Heart right ventricle (tissue), 16 donors: Measurements from ENCODE around the gene SLC28A1. TPM values are rescaled to one million over a fixed set of nuclear protein-coding genes. Genes with fewer than 3 reads are reported as not detected.

Experiments used
- ATAC-seq, 8 donors: fragments of 200-7000 bp; cut with Tn5 transposase; one replicate each; pipeline ENCODE4 v1.9.1; 2020; ENCODE audit warnings: mild to moderate bottlenecking in 8 of 8, moderate library complexity in 8 of 8, moderate number of reproducible peaks in 1 of 8
- DNase-seq, 2 donors: peaks; one replicate each; pipeline ENCODE4 v3.0.0-alpha.2; 2020
- H3K27ac ChIP-seq, 10 donors: fragments of 200-600 bp; sonication (generic) in 2 of 10; one replicate each; pipeline versions ENCODE4 v1.5.0 to v1.8.0; 2020 to 2022; ENCODE audit warnings: mild to moderate bottlenecking in 3 of 10
- H3K27me3 ChIP-seq, 7 donors: fragments of 200-600 bp; one replicate each; pipeline ENCODE4 v1.8.0; 2021 to 2022; ENCODE audit warnings: mild to moderate bottlenecking in 2 of 7
- H3K36me3 ChIP-seq, 9 donors: fragments of 200-600 bp; sonication (generic) in 1 of 9; one replicate each; pipeline versions ENCODE4 v1.5.0 to v1.8.0; 2020 to 2022; ENCODE audit warnings: mild to moderate bottlenecking in 2 of 9
- H3K4me1 ChIP-seq, 9 donors: fragments of 200-600 bp; sonication (generic) in 1 of 9; one replicate each; pipeline versions ENCODE4 v1.5.0 to v1.8.0; 2020 to 2022; ENCODE audit warnings: mild to moderate bottlenecking in 4 of 9
- H3K4me3 ChIP-seq, 10 donors: fragments of 200-600 bp; sonication (generic) in 2 of 10; one replicate each; pipeline versions ENCODE4 v1.5.0 to v1.8.0; 2020 to 2022; ENCODE audit warnings: mild to moderate bottlenecking in 7 of 10, moderate library complexity in 2 of 10
- H3K9me3 ChIP-seq, 11 donors: fragments of 200-600 bp in 10 of 11; sonication (generic) in 2 of 11; one replicate each; pipeline versions ENCODE4 v1.5.0 to v1.8.0; 2013 to 2022; ENCODE audit warnings: mild to moderate bottlenecking in 2 of 11, control low read depth in 1 of 11, moderate library complexity in 1 of 11
- CTCF ChIP-seq, 9 donors: fragments of 200-600 bp; sonication (generic) in 2 of 9; IDR thresholded peaks; one replicate each; pipeline versions ENCODE4 v1.5.0 to v1.8.0; 2021 to 2022; ENCODE audit warnings: antibody characterized with exemption in 9 of 9, mild to moderate bottlenecking in 5 of 9, moderate library complexity in 1 of 9
- WGBS, 2 donors: extraction: QIAGEN DNeasy Blood & Tissue Kit; methylation state at CpG; one replicate each; pipeline ENCODE4 v1.1.7; 2013; ENCODE audit warnings: inconsistent platforms in 1 of 2; 5-methylcytosine and 5-hydroxymethylcytosine counted together
- intact Hi-C, 10 donors: fragments of 100-400 bp; cut with DNase I; formaldehyde crosslinking; loops; one replicate each; pipeline versions ENCODE4 v1.11.1 to v1.14.2; 2022
- polyA plus RNA-seq, 2 donors: library from polyadenylated mRNA; stranded (reverse); fragments of 200-250 nt; gene quantifications; one replicate each; pipeline ENCODE4 v1.2.3, GENCODE V29; 2013
- total RNA-seq, 10 donors: library from RNA; stranded (reverse); fragmentation: NEBNext Ultra II Directional in 3 of 10; extraction: Animal tissue kit (Norgen Biotek cat#: 25700) in 3 of 10; gene quantifications; one replicate each; pipeline versions ENCODE4 v1.2.1 to v1.2.4, GENCODE V29; 2021 to 2023
- donor health status: Arrhythmogenic right ventricular cardiomyopathy.
- donor health status: ischemic (EF 13 %, LVEDD 7.1; RV severe dilation, severe dysfunction).
- donor health status: healthy with polysubstance abuse.
- donor health status: DM: no; HTN: yes; CAD: no.
- donor health status: DM: no; HTN: no; CAD: no.
- donor health status: ischemic (EF 25% LVEDD 6.9; RV normal size, moderate dysfunction).
- donor health status: ischemic (EF 25% LVEDD 5.7; RV mildly dilated, moderate dysfunction).
- donor health status: healthy.
- donor health status: DM: yes; HTN: yes; CAD: no.
- donor health status: Ischemic cardiomyopathy.
- donor health status: ischemic (EF 35%, LVEDD 5.7; RV mildly dilated, moderate dysfunction).
- donor health status: nonischemic (EF 11% LVEDD 7.7; RV severe dilation, severe dysfunction).
- donor health status: DM: yes; HTN: yes; CAD: no.
- donor health status: PGD.
- donor health status: ischemic (EF 29% LVEDD 5.4; RV normal size, mild dysfunction).
- donor health status: nonischemic (EF 23%, LVEDD 6.1; RV moderate dilation, normal function).

Gene SLC28A1
- total and polyA plus RNA-seq, 12 donors: 0.07 to 2.2 (median 1.5) TPM

GRCh38 chr15:84886984-84887299 lies 2.5 kb downstream of the SLC28A1 start:
- Histone ChIP-seq H3K27me3 (no peaks in the 10 kb centered on the region), H3K27ac (peak overlapping the region in 5 of 10 donors; percentile 30 to 65 (median 58)), H3K36me3 (no peaks in the 10 kb centered on the region), H3K4me1 (peaks cover 0 to 35% (median 12%) of the 10 kb centered on the region in 9 donors), H3K9me3 (no peaks in the 10 kb centered on the region), H3K4me3 (no peak overlapping the region)
- DNase-seq (no peak), ATAC-seq (no peak)
- WGBS, 2 donors: 66 to 71% methylated on average over 1 of the region's 1 CpG
- intact Hi-C loops: no loop called here
- TF ChIP-seq CTCF (IDR thresholded peaks at IDR 0.05): no peak

DNA sequence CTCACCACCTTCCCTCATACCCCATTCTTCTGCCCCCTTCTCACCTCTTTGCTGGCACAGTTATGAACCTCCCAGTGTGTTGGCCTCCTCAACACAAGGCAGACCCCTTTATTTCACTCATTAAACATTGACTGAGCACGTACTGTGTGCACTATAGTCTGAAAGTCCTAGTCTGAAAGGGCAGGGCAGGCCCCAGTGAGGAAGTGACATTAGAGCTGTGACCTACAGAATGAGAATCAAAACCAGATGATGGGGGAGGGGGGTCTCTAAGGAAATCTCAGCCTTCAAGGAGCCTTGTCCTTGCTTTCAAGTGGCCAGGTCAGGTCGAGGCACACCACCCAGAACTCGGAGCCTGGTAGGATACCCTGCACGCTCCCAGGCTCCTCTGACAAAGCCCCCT lies 3.5 kb downstream of the SLC28A1 start:
- Histone ChIP-seq H3K27ac (no peak overlapping the region), H3K4me1 (peaks cover 0 to 35% (median 12%) of the 10 kb centered on the region in 9 donors), H3K36me3 (no peaks in the 10 kb centered on the region), H3K27me3 (no peaks in the 10 kb centered on the region), H3K9me3 (no peaks in the 10 kb centered on the region), H3K4me3 (no peak overlapping the region)
- WGBS, 2 donors: 86 to 87% methylated on average over 4 of the region's 4 CpGs
- intact Hi-C loops: no loop called here
- no peak for TF ChIP-seq CTCF (IDR thresholded peaks at IDR 0.05)
- no peak for ATAC-seq
- no peak for DNase-seq

DNA sequence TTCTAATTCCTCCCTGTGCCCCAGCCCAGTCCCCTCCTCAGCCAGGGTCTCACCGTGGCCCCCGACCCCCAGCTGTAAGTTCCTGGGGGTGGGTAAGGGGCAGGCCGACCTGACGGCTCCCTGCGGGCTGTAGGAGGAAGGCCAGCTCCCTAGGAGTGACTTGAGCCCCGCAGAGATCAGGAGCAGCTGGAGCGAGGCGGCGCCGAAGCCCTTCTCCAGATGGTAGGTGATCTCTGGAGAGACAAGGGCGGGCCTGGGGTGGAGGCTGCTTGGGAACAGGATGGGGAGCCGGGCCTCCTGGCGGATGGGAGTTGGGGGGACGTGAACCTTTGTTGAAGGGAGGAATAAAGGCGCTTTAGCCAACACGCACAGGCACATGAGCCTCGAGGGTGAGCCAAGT lies 4.2 kb downstream of the SLC28A1 start:
- Histone ChIP-seq H3K36me3 (no peaks in the 10 kb centered on the region), H3K4me3 (no peak overlapping the region), H3K4me1 (peaks cover 0 to 30% (median 6%) of the 10 kb centered on the region in 9 donors), H3K27ac (no peak overlapping the region), H3K27me3 (no peaks in the 10 kb centered on the region), H3K9me3 (no peaks in the 10 kb centered on the region)
- DNase-seq: no peak
- WGBS, 2 donors: 75 to 81% methylated on average over 17 of the region's 17 CpGs
- no peak for TF ChIP-seq CTCF (IDR thresholded peaks at IDR 0.05)
- intact Hi-C loops: no loop called here
- no peak for ATAC-seq

DNA sequence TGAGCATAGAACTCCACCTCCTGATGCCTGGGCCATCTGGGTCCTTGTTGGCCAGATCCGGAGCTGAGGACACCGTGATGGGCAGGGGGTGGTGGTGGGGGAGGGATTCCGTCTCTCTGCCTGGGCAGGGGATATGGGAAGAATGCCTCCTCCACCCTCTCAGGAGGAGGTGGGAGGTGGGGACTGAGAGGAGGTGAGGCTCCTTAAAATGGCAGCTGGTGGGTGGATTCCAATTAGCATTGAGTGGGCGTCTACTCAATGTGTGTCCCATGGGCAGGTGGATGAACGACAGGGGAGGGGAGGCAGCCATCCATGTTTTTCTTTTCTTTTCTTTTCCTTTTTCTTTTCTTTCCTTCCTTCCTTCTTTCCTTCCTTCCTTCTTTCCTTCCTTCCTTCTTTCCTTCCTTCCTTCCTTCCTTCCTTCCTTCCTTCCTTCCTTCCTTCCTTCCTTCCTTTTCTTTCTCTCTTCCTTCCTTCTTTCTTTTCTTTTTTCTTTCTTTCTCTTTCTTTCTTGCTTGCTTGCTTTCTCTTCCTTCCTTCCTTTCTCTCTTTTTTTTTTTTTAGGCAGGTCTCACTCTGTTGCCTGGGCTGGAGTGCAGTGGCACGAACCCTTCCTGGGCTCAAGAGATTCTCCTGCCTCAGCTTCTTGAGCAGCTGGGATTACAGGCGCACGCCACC lies 5.0 kb downstream of the SLC28A1 start:
- H3K4me3 ChIP-seq: no peak overlapping the region
- 88 to 89% methylated on average over 8 of the region's 8 CpGs for WGBS, 2 donors
- H3K27ac ChIP-seq: no peak overlapping the region
- H3K9me3 ChIP-seq: no peaks in the 10 kb centered on the region
- intact Hi-C loops: no loop called here
- peaks cover 0 to 22% (median 0%) of the 10 kb centered on the region in 9 donors for H3K4me1 ChIP-seq
- H3K27me3 ChIP-seq: no peaks in the 10 kb centered on the region
- H3K36me3 ChIP-seq: no peaks in the 10 kb centered on the region
- TF ChIP-seq CTCF (IDR thresholded peaks at IDR 0.05): no peak
- DNase-seq (no peak), ATAC-seq (no peak)
